HG02642 (cell line): Measurements from ENCODE around the gene PEX11G.

Experiments used
- ATAC-seq: cut with Tn5 transposase; IDR thresholded peaks from one replicate; pipeline ENCODE4 v1.9.1; 2021; ENCODE audit warnings: mild to moderate bottlenecking; ENCODE audit not compliant: unreplicated experiment, poor library complexity

Gene PEX11G

DNA sequence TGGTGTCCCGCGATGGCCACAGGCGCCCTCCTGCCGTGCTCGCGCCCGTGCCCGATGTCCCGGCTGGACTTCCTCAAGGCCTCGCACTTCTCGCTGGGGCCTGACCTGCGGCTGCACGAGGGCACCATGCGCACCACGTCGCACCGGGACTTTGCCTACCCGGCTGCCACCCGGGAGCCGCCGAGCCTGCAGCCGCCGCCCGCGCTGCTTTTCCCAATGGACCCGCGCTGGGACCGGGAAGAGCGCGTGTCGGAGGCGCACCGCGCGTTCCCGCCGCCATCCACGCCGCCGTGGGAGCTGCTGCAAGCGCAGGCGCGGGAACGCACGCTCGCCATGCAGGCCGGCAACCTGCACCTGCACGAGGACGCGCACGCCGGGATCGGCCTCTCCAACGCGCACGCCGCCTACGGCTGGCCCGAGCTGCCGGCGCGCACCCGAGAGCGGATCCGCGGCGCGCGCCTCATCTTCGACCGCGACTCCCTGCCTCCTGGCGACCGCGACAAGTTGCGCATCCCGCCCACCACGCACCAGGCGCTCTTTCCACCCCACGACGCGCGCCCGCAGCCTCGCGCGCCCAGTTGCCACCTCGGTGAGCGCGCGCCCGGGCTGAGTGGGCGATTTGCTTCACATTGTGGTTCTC is 12.1 kb upstream of the PEX11G start:
- no peak for ATAC-seq

DNA sequence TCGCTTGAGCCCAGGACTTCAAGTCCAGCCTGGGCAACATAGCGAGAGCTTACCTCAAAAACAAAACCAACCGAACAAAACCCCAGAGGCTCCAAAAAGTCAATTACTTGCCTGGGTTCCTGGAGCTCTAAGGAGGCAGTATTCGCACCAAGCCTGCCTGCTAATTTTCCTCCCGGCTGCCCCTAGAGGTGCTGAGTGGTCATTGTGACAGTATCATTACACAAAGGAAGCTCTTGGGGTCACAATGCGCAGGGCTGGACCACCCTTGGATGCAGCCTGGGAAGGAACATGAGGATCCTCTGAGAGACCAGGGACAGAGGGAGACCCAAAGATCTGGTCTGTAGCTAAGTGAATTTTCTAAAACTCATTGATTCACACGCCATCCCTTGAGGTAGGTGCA is 8.5 kb upstream of the PEX11G start:
- ATAC-seq = no peak

DNA sequence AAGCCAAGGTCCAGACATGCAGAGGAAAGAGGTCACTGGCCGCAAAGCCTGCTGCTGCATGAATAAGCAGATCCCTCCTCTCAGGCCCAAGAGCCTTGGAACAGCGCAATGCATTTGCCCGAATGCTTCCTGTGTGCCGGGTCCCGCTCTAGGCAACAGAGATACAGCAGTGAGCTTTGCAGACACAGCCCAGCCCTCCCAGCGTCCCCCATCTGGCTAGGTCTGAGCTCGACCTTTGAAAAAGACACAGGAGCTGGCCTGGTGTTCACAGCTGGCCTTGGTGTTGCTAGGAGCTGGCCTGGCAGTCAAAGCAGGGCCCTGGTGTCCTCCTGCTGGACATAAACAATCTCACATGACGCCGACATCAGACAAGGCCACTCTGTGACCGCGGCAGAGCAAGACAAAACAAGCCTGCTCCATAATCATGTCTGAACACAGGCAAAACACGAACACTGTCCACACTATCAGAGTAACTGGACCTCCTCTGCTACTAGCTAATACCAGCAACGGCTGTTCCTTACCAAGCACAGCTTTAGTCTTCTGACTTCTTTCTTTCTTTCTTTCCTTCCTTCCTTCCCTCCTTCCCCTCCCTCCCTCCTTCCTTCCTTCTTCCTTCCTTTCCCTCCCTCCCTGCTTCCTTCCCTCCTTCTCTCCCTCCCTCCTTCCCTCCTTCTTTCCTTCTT is 5.7 kb upstream of the PEX11G start:
- ATAC-seq = no peak

DNA sequence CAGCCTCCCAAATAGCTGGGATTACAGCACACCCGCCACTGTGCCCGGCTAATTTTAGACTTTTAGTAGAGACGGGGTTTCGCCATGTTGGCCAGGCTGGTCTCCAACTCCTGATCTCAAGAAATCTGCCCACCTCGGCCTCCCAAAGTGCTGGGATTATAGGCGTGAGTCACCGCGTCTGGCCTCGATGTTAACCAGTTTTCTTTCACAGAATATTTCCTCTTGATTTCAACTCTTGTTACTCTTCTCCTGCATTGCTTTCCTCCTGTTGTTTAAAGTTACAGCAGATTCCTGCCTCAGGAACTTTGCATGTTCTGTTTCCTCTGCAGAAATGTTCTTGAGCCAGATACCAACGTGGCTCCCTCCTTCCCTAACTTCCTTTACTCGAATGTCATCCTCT is 3.7 kb upstream of the PEX11G start:
- no peak for ATAC-seq

DNA sequence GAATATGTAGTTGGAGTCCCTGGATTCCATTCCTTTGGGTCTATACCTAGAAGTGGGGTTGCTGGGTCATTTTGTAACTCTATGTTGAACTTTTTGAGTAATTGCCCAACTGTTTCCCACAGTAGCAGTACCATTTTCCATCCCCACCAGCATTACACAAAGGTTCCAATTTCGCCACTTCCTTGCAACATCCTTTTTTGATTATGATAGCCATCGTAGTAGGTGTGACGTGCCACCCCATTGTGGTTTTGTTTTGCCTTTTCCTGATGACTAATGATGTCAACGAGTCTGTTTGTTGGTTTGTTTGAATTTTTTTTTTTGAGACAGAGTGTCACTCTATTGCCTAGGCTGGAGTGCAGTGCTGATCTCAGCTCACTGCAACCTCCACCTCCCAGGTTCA is 3.3 kb upstream of the PEX11G start:
- no peak for ATAC-seq

DNA sequence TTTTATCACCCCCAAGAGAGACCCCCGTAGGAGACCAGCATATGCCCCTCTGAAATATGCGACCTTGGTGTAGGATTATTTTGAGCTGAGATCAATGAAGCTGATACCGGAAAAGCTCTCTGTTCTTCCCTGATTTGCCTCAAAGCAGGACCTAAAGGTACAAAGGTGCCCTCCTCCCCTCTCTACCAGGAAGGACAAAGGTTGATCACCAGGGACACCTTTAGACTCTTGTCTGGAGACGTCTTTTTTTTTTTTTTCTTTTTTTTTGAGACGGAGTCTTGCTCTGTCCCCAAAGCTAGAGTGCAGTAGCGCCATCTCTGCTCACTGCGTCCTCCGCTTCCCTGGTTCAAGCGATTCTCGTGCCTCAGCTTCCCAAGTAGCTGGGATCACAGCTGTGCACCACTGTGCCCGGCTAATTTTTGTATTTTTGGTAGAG is 792 bp upstream of the PEX11G start:
- ATAC-seq = no peak

DNA sequence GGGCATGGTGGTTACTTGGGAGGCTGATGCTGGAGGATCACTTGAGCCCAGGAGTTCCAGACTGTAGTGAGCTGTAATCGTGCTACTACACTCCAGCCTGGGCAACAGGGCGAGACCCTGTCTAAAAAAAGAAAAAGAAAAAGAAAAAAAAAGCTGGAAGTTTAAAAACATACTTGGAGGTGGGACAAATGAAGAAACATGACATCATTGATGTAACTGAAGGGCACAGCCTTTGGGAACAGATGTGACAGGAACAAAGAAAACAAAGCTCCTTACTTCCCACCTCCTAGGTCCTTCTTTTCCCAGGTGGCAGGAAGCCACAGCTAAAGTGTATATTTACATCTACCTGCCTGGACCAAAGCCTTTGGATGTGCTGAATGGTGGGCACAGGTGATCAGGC is 1.9 kb downstream of the PEX11G start:
- ATAC-seq = no peak

DNA sequence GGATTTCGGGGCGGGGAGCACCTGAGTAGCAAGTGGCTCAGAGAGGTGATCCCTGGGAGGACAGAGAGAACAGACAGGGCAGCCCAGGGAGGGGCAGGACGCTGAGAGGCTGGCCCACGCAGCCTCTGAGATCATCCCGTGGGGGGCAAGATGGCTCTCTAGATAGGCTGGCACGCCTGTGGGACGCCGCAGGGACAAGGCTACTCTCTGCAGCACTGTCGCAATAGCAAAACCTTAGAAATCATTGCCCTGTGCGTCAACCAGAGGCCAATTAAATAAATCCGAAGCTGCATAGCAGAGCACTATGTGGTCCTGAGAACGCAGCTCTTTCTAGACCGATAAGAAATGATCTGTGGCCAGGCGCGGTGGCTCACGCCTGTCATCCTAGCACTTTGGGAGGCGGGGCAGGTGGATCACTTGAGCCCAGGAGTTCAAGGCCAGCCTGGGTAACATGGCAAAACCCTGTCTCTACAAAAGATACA is 5.1 kb downstream of the PEX11G start:
- no peak for ATAC-seq

DNA sequence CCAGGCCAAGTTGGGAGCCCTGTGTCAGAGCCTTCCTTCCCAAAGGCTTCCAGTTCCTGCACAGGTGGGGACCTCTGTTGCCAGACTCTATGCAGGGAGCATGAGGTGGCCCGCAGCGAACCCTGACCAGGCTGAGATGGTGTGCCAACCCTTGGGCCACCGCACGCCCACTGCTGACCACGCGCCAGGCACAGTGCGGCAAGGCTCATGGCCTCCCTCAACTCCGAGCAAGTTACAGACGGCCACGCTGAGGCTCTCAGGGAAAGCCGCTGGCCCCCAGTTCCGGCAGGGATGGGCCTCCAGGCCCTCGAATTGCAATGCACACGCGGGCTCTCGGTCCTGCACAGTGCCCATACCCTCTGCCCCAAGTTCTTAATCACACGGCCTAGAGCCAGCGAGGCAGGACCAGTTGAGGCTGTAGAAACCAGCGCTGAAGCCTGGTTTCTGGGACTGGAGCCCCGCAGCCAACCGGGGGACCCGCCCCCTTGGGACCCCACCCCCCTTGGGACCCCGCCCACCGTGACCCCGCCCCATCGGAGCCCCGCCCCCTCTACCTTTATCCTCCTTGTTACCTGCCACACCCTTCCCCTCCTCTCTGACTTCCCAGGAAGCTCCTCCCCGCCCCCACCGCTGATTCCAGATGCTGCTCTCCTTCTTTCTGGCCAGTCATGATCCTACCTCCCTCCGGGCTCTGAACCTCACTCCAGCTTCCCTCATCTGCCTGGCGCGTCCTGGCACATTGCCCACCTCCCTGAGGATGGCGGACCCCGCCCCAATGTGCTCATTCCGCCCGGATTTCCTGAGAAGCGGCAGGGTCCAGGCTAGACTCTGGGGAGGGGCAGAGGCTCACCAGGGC is 6.0 kb downstream of the PEX11G start:
- no peak for ATAC-seq

DNA sequence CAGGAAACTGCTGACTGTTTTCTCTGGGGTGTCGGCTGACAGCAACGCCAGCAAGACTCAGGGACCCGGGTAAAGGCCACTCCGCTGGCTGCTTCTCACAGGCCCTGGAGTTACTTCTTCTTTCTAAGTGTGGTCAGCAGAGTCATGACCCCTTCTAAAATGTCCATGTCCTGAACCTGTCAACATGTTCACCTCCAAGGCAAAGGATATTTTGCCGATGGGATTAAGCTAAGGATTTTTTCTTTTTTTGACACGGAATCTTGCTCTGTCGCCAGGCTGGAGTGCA is 7.9 kb downstream of the PEX11G start:
- ATAC-seq = no peak

DNA sequence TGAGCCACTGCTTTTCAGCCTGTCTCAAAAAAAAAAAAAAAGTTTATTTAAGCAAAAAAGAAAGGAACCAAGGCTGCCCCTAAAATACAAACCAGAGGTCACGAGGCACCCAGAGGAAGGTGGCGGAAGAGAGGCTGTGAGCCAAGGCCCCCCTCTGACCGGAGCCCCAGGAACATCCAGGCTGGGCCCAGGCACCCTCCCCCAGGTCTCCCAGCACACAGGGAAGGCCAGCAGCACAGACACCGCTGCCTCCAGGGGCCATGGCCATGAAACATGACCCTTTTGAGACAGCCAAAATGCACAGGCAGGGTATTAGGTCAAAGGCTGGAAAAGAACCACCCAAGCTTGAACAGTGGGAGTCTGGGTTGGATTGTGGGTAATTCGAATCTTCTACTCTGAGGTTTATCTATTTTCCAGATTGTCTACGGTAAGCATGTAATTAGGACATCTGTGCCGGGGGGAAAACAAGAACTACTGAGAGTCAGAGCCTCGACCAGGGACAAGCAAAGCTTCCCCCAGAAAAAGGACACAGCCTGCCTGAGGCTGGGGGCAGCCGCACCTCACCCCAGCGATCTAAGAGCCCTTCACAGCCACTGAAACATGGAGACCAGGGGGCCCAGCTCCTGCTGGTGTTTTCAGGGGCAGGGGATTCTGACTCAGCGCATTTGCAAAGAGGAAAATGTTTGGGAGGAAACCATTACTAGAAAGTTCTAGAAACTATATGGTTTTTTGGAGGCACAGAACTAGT is 8.4 kb downstream of the PEX11G start:
- no peak for ATAC-seq

DNA sequence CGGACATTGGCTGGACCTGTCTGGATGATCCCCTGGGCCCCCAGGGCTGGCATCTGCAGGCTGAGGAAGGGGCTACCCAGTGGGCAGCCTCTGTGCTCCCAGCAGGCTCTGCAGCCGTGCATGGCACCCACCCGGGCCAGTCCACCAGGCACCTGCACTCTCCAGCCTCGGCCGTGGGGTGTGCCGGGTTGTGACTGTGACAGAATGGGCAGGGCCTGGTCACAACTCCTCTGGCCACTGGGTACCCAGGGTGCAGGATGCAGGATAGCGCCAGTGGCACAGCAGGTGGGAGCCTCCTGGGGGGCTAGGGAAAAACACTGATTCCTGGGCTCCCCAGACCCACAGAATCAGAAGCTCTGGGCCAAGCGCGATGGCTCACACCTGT is 10.0 kb downstream of the PEX11G start:
- no peak for ATAC-seq

DNA sequence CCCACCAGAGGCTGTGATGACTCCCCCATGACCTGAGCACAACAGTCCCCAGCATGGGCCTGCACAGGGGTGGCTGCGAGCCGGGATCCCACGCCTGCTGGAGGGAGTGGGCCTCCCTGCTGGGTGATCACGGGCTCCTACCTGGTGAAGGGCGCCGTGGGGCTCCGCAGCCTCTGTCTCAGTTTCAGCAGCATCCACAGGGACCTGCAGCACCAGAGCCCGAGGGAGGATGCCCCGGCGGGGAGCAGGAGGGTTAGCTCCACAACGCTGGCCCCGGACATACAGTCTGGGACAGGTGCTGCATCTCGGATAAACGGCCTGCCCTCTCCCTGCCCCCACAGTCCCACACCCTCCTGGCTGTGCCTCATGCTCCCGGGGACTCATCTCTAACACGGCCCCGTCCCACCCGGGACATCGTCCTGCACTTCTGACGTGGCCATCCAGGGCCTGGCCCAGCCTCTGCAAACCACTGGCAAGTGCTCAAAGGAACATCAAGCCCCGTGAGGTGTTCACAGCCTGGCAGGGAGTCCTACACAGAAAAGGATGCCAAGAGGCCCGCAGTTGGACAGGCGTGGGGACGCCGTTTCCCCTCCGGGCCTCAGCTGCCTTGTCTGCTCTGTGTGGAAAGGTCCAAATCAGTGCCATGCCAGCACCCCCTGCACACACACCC is 10.5 kb downstream of the PEX11G start:
- no peak for ATAC-seq

DNA sequence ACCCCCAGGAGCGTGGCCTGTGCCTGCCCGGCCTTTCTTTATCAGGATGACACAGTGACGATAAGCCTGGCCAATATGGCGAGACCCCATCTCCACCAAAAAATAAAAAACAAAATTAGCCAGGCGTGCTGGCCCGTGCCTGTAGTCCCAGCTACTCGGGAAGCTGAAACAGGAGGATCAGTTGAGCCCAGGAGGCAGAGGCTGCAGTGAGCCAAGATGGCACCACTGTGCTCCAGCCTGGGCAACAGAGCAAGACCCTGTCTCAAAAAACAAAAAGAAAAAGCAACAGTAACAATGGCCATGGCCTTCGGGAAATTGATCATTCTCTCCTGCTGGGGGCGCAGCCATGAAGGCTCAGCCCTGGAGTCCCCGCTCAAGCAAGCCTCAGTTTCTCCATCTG is 11.1 kb downstream of the PEX11G start:
- no peak for ATAC-seq

DNA sequence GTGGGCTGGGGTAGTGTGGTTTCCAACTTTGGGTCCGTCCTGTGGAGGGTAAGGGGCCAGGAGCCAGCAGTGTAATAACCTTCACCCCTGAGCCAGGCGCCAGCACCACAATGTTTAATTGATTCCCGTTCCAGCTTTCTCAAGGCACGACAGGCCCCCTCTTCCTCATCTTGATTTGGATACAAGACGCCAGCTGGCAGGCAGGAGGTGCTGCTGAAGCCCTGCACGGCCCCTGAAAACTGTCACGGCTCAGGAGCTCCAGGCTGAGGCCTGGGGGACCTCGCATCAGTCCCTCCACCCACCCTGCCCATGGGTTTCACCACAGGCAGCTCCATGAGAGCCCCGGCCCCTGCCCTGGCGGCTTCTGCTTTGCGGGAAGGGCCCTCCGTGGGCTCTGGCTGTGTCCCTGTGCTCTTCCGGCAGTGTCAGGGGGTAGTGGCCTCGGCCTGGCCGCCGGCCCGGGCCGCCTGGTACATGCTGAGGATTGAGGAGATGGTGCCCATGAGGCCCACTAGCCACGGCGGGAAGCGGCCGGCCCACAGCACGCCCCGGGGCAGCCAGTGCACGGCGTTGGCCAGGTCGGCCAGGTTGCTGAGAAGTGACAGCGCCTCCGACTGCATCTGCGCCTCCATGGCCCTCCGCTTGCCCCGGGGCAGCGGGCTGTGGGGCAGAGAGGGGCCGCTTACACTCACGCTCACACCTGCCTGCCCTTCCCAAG is 11.9 kb downstream of the PEX11G start:
- ATAC-seq = no peak

DNA sequence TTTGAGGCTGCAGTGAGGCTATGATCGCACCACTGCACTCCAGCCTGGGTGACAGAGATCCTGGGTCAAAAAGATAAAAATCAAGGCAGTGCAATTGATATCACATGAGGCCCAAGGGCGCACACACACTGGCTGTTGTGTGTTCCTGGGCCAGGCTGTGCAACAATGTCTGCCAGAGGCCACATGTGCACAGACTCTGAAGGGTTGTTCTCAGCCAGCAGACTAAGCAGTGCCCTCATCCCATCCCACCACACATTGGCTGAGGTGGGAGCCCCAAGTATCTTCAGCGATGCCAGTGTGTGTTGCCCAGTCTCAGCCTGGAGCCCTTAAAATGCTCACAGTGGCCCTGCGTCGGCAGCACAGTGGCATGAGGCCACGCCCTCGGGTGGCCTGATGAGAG is 12.6 kb downstream of the PEX11G start:
- ATAC-seq = no peak

DNA sequence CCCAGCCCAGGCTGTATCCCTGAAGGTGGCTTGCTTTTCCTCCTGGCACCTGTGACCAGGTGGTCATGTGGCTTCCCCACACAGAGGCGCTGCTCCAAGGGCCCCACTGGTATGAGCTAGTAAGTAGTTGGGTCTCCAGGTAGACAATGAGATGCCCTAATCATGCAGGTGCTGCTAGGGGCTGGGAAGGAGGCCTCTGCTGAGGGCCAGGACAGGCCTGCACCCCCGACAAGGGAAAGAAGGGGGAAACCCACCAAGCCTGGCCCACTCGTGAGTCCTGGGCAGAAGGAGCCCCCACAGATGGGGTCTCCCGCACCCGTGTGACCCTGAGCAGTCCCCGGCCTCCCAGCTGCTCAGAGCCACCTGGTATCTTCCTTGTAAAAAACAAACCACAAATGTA is 13.2 kb downstream of the PEX11G start:
- no peak for ATAC-seq

DNA sequence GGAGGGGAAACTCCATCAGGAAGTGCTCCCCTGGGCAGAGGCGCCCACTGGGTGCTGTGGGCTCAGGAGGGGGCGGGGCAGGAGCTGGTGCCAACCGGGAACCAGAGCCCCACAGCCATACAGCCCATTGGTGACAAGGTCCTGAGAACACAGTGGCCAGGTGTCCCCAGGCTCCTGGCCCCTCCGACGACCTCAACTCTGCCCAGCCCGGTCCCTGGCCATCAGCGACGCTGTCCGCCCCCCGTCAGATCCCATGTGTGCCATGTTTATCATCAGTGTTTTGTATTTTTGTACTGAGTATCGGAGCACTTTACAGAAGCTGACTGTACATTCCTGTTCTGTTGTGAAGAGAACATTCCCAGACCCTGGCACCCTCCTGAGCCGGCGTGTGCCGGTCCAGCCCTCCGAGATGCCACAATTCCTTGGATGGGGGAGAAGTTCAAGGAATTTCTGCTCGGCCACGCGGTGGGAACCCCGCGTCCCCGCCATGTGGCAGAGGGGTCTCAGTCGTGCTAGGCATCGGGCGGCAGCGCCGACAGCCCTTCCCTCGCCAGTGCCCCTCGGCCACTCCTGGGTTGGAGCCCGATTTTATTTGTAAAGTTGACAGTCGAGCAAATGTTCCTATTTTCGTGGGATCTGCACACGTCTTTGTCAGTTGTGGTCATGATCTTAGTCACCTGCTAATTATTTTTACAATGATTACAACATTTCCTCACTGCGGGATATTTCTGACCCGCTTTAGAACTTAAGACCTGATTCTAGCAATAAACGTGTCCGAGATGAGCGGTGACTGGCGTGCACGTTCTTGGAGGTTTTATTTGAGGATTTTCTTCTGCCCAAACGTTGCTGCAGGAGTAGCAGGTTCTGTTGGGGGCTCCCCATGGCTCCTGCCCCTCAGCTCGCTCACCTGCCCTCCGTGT is 16.9 kb downstream of the PEX11G start:
- no peak for ATAC-seq
